Lung (tissue), 12 donors: ENCODE data around the gene ISLR. TPM values are rescaled to one million over a fixed set of nuclear protein-coding genes. Genes with fewer than 3 reads are reported as not detected.

Source experiments
- ATAC-seq: fragments of 200-7000 bp; cut with Tn5 transposase; one replicate; pipeline ENCODE4 v1.9.1; 2020; ENCODE audit warnings: moderate number of reproducible peaks; ENCODE audit not compliant: insufficient read depth, low FRiP score
- DNase-seq, 3 donors: peaks; one replicate each; pipeline ENCODE4 v3.0.0-alpha.2; 2013 to 2017
- H3K27ac ChIP-seq, 2 donors: one replicate each; pipeline ENCODE4 v1.5.1; 2013; ENCODE audit warnings: mild to moderate bottlenecking in 2 of 2, moderate library complexity in 2 of 2, control low read depth in 1 of 2, inconsistent platforms in 1 of 2, low read depth in 1 of 2, low read length in 1 of 2
- H3K27me3 ChIP-seq, 3 donors: one replicate each; pipeline ENCODE4 v1.5.1; 2013; ENCODE audit warnings: low read length in 2 of 3; ENCODE audit not compliant: control insufficient read depth in 3 of 3, insufficient read depth in 3 of 3
- H3K36me3 ChIP-seq, 4 donors: one replicate each; pipeline ENCODE4 v1.5.1; 2013; ENCODE audit warnings: low read length in 4 of 4, mild to moderate bottlenecking in 1 of 4, moderate library complexity in 1 of 4; ENCODE audit not compliant: control insufficient read depth in 4 of 4, insufficient read depth in 4 of 4
- H3K4me1 ChIP-seq, 5 donors: one replicate each; pipeline ENCODE4 v1.5.1; 2013; ENCODE audit warnings: low read length in 5 of 5, mild to moderate bottlenecking in 2 of 5, moderate library complexity in 1 of 5; ENCODE audit not compliant: control insufficient read depth in 5 of 5, insufficient read depth in 5 of 5
- H3K4me3 ChIP-seq: one replicate; pipeline ENCODE4 v1.5.1; 2013; ENCODE audit warnings: mild to moderate bottlenecking, control low read depth, moderate library complexity
- H3K9ac ChIP-seq, 2 donors: one replicate each; pipeline ENCODE4 v1.5.1; 2013; ENCODE audit warnings: low read length in 2 of 2, control low read depth in 1 of 2; ENCODE audit not compliant: insufficient read depth in 1 of 2
- H3K9me3 ChIP-seq, 4 donors: one replicate each; pipeline ENCODE4 v1.5.1; 2013; ENCODE audit warnings: low read length in 3 of 4, mild to moderate bottlenecking in 1 of 4, moderate library complexity in 1 of 4; ENCODE audit not compliant: control insufficient read depth in 4 of 4, insufficient read depth in 3 of 4
- CTCF ChIP-seq: IDR thresholded peaks from 2 replicates; pipeline ENCODE4 v1.5.1; 2012; ENCODE audit warnings: mild to moderate bottlenecking; ENCODE audit errors: control extremely low read depth, extremely low read depth
- WGBS, 2 donors: extraction: QIAGEN DNeasy Blood & Tissue Kit; methylation state at CpG; one replicate each; pipeline ENCODE4 v1.1.7; 2013; 5-methylcytosine and 5-hydroxymethylcytosine counted together
- polyA plus RNA-seq, 2 donors: library from polyadenylated mRNA; stranded (reverse); fragments of 200-250 nt; gene quantifications; one replicate each; pipeline ENCODE4 v1.2.1, GENCODE V29; 2013
- total RNA-seq, 2 donors: library from RNA; depleted of rRNA in 1 of 2; stranded (reverse); fragments of >200 nt in 1 of 2; gene quantifications; one replicate each; pipeline ENCODE4 v1.2.1, GENCODE V29; 2014 to 2021
- donor health status: control.
- donor health status: control.
- donor health status: Bipolar disorder and iron deficiency.
- donor health status: healthy.
- donor health status: DM: yes; HTN: yes; CAD: no.

The ISLR gene
- total and polyA plus RNA-seq, 4 donors, result 2.8 to 30.4 (median 14.2) TPM

- DNase-seq, result peak in 2 of 3 donors; percentile 47 to 69
- H3K4me1 ChIP-seq, result peaks cover 0 to 32% (median 11%) of the 10 kb centered on the region in 5 donors
- H3K27me3 ChIP-seq, result peaks cover 8 to 80% (median 49%) of the 10 kb centered on the region in 3 donors
- H3K27ac ChIP-seq, result no peak overlapping the region
- no peak for ATAC-seq
- TF ChIP-seq CTCF, result peak; percentile 8
- no peak overlapping the region for H3K9ac ChIP-seq
- H3K36me3 ChIP-seq, result no peaks in the 10 kb centered on the region
- peaks cover 0 to 8% (median 0%) of the 10 kb centered on the region in 4 donors for H3K9me3 ChIP-seq
- 19 to 31% methylated on average over 47 to 53 of the region's 53 CpGs for WGBS, 2 donors
- H3K4me3 ChIP-seq, result no peak overlapping the region
Observed at GRCh38 chr15:74134387-74135027, 39.0 kb upstream of the ISLR start.

- Histone ChIP-seq H3K27me3 (peaks cover 8 to 80% (median 44%) of the 10 kb centered on the region in 3 donors), H3K4me3 (no peak overlapping the region), H3K36me3 (no peaks in the 10 kb centered on the region), H3K9me3 (peaks cover 0 to 8% (median 0%) of the 10 kb centered on the region in 4 donors), H3K27ac (peak overlapping the region in 1 of 2 donors; percentile 70), H3K4me1 (peaks cover 0 to 28% (median 11%) of the 10 kb centered on the region in 5 donors), H3K9ac (no peak overlapping the region)
- 15 to 31% methylated on average over 26 to 27 of the region's 27 CpGs for WGBS, 2 donors
- TF ChIP-seq CTCF, result no peak
- ATAC-seq (no peak), DNase-seq (peak in 1 of 3 donors; percentile 5)
Observed at GRCh38 chr15:74135041-74135565, 38.4 kb upstream of the ISLR start.

GRCh38 chr15:74136540-74136813 lies 37.0 kb upstream of the ISLR start:
- Histone ChIP-seq H3K9ac (peak overlapping the region in 1 of 2 donors; percentile 34), H3K27ac (peak overlapping the region; percentile 11 to 58)

More at GRCh38 chr15:74136540-74136813, 37.0 kb upstream of the ISLR start:
- DNase-seq (no peak), ATAC-seq (no peak)
- H3K4me3 ChIP-seq, result no peak overlapping the region
- peaks cover 0 to 23% (median 5%) of the 10 kb centered on the region in 5 donors for H3K4me1 ChIP-seq
- TF ChIP-seq CTCF, result no peak
- peaks cover 8 to 69% (median 30%) of the 10 kb centered on the region in 3 donors for H3K27me3 ChIP-seq
- 2 to 3% methylated on average over 23 to 24 of the region's 26 CpGs for WGBS, 2 donors
- peaks cover 0 to 8% (median 0%) of the 10 kb centered on the region in 4 donors for H3K9me3 ChIP-seq
- H3K36me3 ChIP-seq, result no peaks in the 10 kb centered on the region
